NT2/D1 (cell line): ENCODE results near the gene ZFYVE9.

Experiments
- YY1 ChIP-seq: IDR thresholded peaks from 2 replicates; pipeline ENCODE4 v1.6.1; 2011; ENCODE audit not compliant: insufficient read length, insufficient read depth
- ZNF274 ChIP-seq: IDR thresholded peaks from 2 replicates; pipeline ENCODE4 v1.6.1; 2011; ENCODE audit warnings: mild to moderate bottlenecking, low read depth, low read length

- TF ChIP-seq YY1 = no peak
- TF ChIP-seq ZNF274 = no peak
Measured at GRCh38 chr1:52305417-52306226, 163.7 kb downstream of the ZFYVE9 start.
